Measurements from ENCODE around the gene SMIM27.

DNA sequence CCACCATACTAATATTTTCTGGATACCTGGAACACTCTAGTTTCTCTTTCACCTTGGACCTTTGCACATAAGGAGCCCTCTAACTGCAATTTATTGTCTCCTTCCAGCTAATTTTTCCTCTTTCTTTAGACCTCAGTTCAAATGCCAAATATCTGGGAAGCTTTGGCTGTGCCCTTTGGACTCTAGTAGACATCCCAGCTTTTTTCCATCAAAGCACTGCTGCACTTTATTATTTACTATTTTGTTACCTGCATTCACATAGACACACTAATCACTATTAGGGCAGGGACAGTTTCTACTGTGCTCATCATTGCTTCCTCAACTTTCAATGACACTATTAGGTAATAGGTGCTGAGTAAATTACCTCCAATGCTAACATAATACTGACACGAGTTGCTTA lies 28.2 kb upstream of the SMIM27 start:
- TF ChIP-seq, protein P1, sequence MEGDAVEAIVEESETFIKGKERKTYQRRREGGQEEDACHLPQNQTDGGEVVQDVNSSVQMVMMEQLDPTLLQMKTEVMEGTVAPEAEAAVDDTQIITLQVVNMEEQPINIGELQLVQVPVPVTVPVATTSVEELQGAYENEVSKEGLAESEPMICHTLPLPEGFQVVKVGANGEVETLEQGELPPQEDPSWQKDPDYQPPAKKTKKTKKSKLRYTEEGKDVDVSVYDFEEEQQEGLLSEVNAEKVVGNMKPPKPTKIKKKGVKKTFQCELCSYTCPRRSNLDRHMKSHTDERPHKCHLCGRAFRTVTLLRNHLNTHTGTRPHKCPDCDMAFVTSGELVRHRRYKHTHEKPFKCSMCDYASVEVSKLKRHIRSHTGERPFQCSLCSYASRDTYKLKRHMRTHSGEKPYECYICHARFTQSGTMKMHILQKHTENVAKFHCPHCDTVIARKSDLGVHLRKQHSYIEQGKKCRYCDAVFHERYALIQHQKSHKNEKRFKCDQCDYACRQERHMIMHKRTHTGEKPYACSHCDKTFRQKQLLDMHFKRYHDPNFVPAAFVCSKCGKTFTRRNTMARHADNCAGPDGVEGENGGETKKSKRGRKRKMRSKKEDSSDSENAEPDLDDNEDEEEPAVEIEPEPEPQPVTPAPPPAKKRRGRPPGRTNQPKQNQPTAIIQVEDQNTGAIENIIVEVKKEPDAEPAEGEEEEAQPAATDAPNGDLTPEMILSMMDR (IDR thresholded peaks at IDR 0.05; ENCODE audit: borderline replicate concordance, extremely low read depth, low read length, poor library complexity, severe bottlenecking), result no peak
- TF ChIP-seq EZH2 (IDR thresholded peaks at IDR 0.05; ENCODE audit: borderline replicate concordance, low read depth, low read length, severe bottlenecking), result no peak
